ENCODE results near the gene DRAXIN.

- TF ChIP-seq EZH2 (IDR thresholded peaks at IDR 0.05; ENCODE audit: low read length) (no peak), CTCF (optimal IDR thresholded peaks at IDR 0.05 in 1 of 3, IDR thresholded peaks at IDR 0.05 in 1 of 3, conservative IDR thresholded peaks at IDR 0.05 in 1 of 3; ENCODE audit: extremely low read depth in 1 of 3, insufficient read depth in 2 of 3, low read length in 3 of 3) (no peak)
Observed at GRCh38 chr1:11643782-11644181, 47.7 kb upstream of the DRAXIN start.
